Mesenchymal stem cell (in vitro differentiated cells and primary cell): Measurements from ENCODE around the gene ELAVL1.

Source experiments
- DNase-seq: peaks from one replicate; pipeline ENCODE4 v3.0.0-alpha.2; 2013
- H2AFZ ChIP-seq: one replicate; pipeline ENCODE4 v1.6.1; 2013; ENCODE audit warnings: low read depth, mild to moderate bottlenecking, control low read depth, inconsistent platforms, low read length, moderate library complexity
- H2AK5ac ChIP-seq: 2 replicates; pipeline ENCODE4 v1.6.1; 2013; ENCODE audit warnings: low read length, moderate library complexity, mild to moderate bottlenecking, inconsistent platforms; ENCODE audit not compliant: severe bottlenecking
- H2BK120ac ChIP-seq: one replicate; pipeline ENCODE4 v1.6.1; 2013; ENCODE audit warnings: low read depth, mild to moderate bottlenecking, inconsistent platforms, low read length, moderate library complexity
- H2BK12ac ChIP-seq, 2 experiments: one replicate each; pipeline ENCODE4 v1.6.1; 2013; ENCODE audit warnings: inconsistent platforms in 2 of 2, low read length in 2 of 2, mild to moderate bottlenecking in 2 of 2, moderate library complexity in 2 of 2, control low read depth in 1 of 2
- H2BK15ac ChIP-seq: one replicate; pipeline ENCODE4 v1.6.1; 2013; ENCODE audit warnings: mild to moderate bottlenecking, low read depth, inconsistent platforms; ENCODE audit not compliant: poor library complexity, severe bottlenecking
- H2BK5ac ChIP-seq: 2 replicates; pipeline ENCODE4 v1.6.1; 2013; ENCODE audit warnings: low read depth, mild to moderate bottlenecking, low read length, control low read depth, inconsistent platforms; ENCODE audit not compliant: poor library complexity, severe bottlenecking
- H3K14ac ChIP-seq, 2 experiments: one replicate each; pipeline ENCODE4 v1.6.1; 2013; ENCODE audit warnings: inconsistent platforms in 2 of 2, low read length in 2 of 2, control low read depth in 1 of 2, mild to moderate bottlenecking in 1 of 2, moderate library complexity in 1 of 2
- H3K18ac ChIP-seq, 2 experiments: one replicate each; pipeline ENCODE4 v1.6.1; 2013; ENCODE audit warnings: inconsistent platforms in 2 of 2, low read length in 2 of 2, control low read depth in 1 of 2, low read depth in 1 of 2, mild to moderate bottlenecking in 1 of 2
- H3K23ac ChIP-seq, 2 experiments: one replicate each; pipeline ENCODE4 v1.6.1; 2013; ENCODE audit warnings: inconsistent platforms in 2 of 2, low read length in 2 of 2, mild to moderate bottlenecking in 2 of 2, moderate library complexity in 2 of 2, control low read depth in 1 of 2
- H3K27ac ChIP-seq: 2 replicates; pipeline ENCODE4 v1.5.1; 2013; ENCODE audit warnings: mild to moderate bottlenecking, moderate library complexity, low read length, control low read depth, inconsistent platforms; ENCODE audit not compliant: poor library complexity, severe bottlenecking
- H3K27me3 ChIP-seq, 2 experiments: 2 replicates each; pipeline versions ENCODE4 v1.6.1 to v1.7.0; 2013; ENCODE audit warnings: low read length in 2 of 2, mild to moderate bottlenecking in 2 of 2, moderate library complexity in 2 of 2, control low read depth in 1 of 2, inconsistent platforms in 1 of 2; ENCODE audit not compliant: control insufficient read depth in 1 of 2, insufficient read depth in 1 of 2
- H3K36me3 ChIP-seq, 2 experiments: 2 replicates each; pipeline versions ENCODE4 v1.6.1 to v1.7.0; 2013; ENCODE audit warnings: low read length in 2 of 2, control low read depth in 1 of 2, inconsistent platforms in 1 of 2, low read depth in 1 of 2, mild to moderate bottlenecking in 1 of 2; ENCODE audit not compliant: insufficient read depth in 2 of 2, control insufficient read depth in 1 of 2
- H3K4ac ChIP-seq, 2 experiments: one replicate each; pipeline ENCODE4 v1.6.1; 2013; ENCODE audit warnings: inconsistent platforms in 2 of 2, low read length in 2 of 2, mild to moderate bottlenecking in 2 of 2, moderate library complexity in 2 of 2, control low read depth in 1 of 2, low read depth in 1 of 2
- H3K4me1 ChIP-seq: 2 replicates; pipeline ENCODE4 v1.6.1; 2013; ENCODE audit warnings: low read depth, low read length, control low read depth; ENCODE audit not compliant: control insufficient read depth, insufficient read depth
- H3K4me2 ChIP-seq: 2 replicates; pipeline ENCODE4 v1.6.1; 2013; ENCODE audit warnings: low read length, mild to moderate bottlenecking, inconsistent platforms; ENCODE audit not compliant: poor library complexity, severe bottlenecking
- H3K4me3 ChIP-seq, 2 experiments: 2 replicates each; pipeline versions ENCODE4 v1.5.1 to v1.7.0; 2013; ENCODE audit warnings: low read length in 2 of 2, mild to moderate bottlenecking in 2 of 2, control low read depth in 1 of 2, low read depth in 1 of 2; ENCODE audit not compliant: insufficient read depth in 1 of 2
- H3K79me1 ChIP-seq: replicated peaks from 2 replicates; pipeline ENCODE4 v1.6.1; 2013; ENCODE audit warnings: mild to moderate bottlenecking, control low read depth, low read length, inconsistent platforms; ENCODE audit not compliant: poor library complexity, severe bottlenecking
- H3K9ac ChIP-seq: 2 replicates; pipeline ENCODE4 v1.7.0; 2013; ENCODE audit warnings: mild to moderate bottlenecking, low read length, moderate library complexity
- H3K9me3 ChIP-seq: 2 replicates; pipeline ENCODE4 v1.7.0; 2013; ENCODE audit warnings: mild to moderate bottlenecking, low read length; ENCODE audit not compliant: control insufficient read depth
- H4K8ac ChIP-seq: one replicate; pipeline ENCODE4 v1.6.1; 2013; ENCODE audit warnings: inconsistent platforms, mild to moderate bottlenecking, low read length, moderate library complexity
- H4K91ac ChIP-seq: one replicate; pipeline ENCODE4 v1.6.1; 2013; ENCODE audit warnings: mild to moderate bottlenecking, low read length, inconsistent platforms
- WGBS: methylation state at CpG from one replicate; pipeline ENCODE4 v1.1.7; 2013; ENCODE audit warnings: mixed read lengths; 5-methylcytosine and 5-hydroxymethylcytosine counted together

Gene ELAVL1

DNA sequence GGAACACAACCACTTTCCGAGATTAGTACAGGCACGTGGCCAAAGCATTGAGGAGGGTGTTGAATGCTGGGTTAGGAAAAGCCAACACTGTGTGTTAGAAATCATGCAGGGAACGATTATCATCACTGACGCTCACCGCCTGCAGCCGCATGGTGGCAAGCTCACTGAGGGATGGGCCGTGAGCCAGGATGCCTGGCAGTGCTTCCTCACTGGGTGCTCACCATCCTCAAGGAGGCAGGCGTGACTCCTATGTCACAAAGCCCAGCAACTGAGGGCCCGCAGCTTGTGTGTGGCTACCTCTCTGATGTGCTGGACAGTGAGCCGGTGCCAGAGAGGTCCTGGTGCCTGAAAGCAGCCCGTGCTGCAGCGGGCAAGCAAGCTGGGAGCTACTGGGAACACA lies 31.6 kb downstream of the ELAVL1 start:
- Histone ChIP-seq H3K9ac (no peak overlapping the region), H3K4me1 (peaks cover 14% of the 10 kb centered on the region), H3K27ac (no peak overlapping the region), H2AK5ac (no peak overlapping the region), H2BK5ac (no peak overlapping the region), H3K23ac (no peak overlapping the region), H3K27me3 (no peaks in the 10 kb centered on the region), H3K36me3 (peaks cover 68 to 86% of the 10 kb centered on the region in 2 experiments), H2BK120ac (no peak overlapping the region), H3K9me3 (no peaks in the 10 kb centered on the region), H4K8ac (no peak overlapping the region), H2BK12ac (no peak overlapping the region), H3K4ac (no peak overlapping the region), H4K91ac (no peak overlapping the region), H3K18ac (no peak overlapping the region), H3K79me1 (peaks cover 68% of the 10 kb centered on the region), H3K4me2 (no peak overlapping the region), H3K4me3 (no peak overlapping the region), H2AFZ (no peak overlapping the region), H3K14ac (peak overlapping the region in 1 of 2 experiments; percentile 12), H2BK15ac (no peak overlapping the region)
- DNase-seq, result no peak
- WGBS, result 95% methylated on average over 12 of the region's 12 CpGs

DNA sequence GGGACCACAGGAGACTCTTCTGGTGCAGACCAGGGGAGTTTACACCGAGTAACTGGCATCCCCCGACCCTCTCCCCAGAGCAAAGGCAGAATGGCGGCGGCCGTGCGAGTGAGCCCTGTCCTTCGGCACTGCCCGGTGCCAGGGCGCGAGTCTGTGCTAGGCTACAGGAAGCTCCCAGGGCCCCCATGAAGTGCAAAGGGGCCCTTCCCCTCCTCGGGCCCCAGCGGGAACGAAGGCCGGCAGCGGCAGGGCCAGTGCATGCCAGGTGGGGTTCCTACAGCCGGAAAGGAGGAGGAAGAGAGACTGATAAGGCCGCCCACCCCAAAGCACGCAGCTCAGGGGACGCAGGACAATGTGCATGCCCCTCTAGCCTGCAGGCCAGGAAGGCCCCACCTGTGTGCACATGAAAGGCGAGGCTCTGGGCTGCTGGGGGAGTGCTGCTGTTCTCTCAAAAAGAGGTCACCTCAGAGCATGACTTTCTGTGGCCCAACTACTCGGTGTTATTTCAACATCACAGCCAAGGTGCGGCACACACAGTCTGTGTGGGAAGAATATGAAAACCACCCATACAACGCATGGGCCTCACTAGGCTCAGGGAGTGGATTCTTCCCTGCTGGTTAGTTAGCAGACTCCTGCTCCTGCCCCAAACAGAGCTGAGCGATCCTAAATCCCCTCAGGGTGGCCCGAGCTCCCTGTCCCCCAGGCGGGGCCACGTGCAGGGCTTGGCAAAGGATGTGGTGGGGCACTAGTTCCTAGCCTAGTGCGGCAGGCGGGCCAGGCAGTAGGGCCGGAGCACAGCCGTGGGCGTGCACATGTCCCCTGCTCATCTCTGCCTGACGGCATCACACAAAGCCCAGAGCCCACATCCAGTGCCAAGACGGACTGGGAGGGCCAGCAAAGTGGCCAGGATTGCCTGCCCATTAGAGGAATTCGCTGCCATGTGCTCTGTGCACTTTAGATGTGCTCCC lies 33.6 kb downstream of the ELAVL1 start:
- H4K8ac ChIP-seq, result no peak overlapping the region
- H3K23ac ChIP-seq, result no peak overlapping the region
- no peak overlapping the region for H4K91ac ChIP-seq
- no peak overlapping the region for H3K4me3 ChIP-seq
- peaks cover 65 to 84% of the 10 kb centered on the region in 2 experiments for H3K36me3 ChIP-seq
- H3K9me3 ChIP-seq, result no peaks in the 10 kb centered on the region
- DNase-seq, result no peak
- H3K27me3 ChIP-seq, result no peaks in the 10 kb centered on the region
- H3K27ac ChIP-seq, result no peak overlapping the region
- H2AK5ac ChIP-seq, result no peak overlapping the region
- H3K14ac ChIP-seq, result no peak overlapping the region
- H2BK120ac ChIP-seq, result no peak overlapping the region
- H3K18ac ChIP-seq, result no peak overlapping the region
- H2BK15ac ChIP-seq, result no peak overlapping the region
- H2AFZ ChIP-seq, result no peak overlapping the region
- no peak overlapping the region for H2BK5ac ChIP-seq
- no peak overlapping the region for H3K9ac ChIP-seq
- no peak overlapping the region for H3K4me2 ChIP-seq
- no peak overlapping the region for H3K4ac ChIP-seq
- peaks cover 4% of the 10 kb centered on the region for H3K4me1 ChIP-seq
- no peak overlapping the region for H2BK12ac ChIP-seq
- WGBS, result 96% methylated on average over 35 of the region's 35 CpGs
- peaks cover 70% of the 10 kb centered on the region for H3K79me1 ChIP-seq

DNA sequence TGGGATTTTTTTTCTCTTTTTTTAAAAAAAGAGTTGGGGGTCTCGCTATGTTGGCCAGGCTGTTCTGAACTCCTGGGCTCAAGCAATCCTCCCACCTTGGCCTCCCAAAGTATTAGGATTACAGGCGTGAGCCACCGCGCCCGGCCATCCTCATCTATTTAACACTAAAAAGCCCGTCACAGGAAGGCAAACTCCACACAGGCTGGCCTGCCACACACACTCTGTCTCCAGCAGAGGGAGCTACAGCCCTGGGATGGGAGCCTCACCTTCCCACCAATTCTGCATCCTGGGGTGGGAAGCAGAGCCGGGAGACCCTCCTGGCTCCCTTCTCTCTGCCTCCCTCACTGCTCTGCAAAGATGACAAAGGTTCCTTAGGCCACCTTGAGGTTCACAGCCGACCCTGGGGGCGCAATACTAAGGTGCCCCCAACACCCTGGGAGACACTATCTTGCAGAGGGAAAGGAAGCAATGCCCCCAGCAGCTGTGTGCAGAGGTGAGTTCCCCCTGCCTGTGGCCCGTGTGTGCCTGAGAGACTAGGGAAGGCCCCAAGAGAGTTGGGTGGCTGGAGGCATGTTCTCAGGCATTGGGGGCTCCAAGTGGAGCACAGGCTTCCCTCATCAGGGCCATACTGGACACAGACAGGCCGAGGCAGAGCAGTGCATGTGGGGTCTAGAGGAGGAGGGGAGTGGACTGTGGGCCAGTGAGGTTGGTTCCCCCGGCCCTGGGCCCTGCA lies 34.6 kb downstream of the ELAVL1 start:
- Histone ChIP-seq H3K27ac (no peak overlapping the region), H3K79me1 (peaks cover 72% of the 10 kb centered on the region), H3K23ac (no peak overlapping the region), H3K9ac (no peak overlapping the region), H3K4me1 (peaks cover 4% of the 10 kb centered on the region), H3K4me2 (no peak overlapping the region), H2BK5ac (no peak overlapping the region), H3K18ac (no peak overlapping the region), H3K4ac (no peak overlapping the region), H2BK12ac (no peak overlapping the region), H3K14ac (no peak overlapping the region), H4K8ac (no peak overlapping the region), H2BK15ac (no peak overlapping the region), H3K36me3 (peaks cover 69 to 84% of the 10 kb centered on the region in 2 experiments), H3K27me3 (no peaks in the 10 kb centered on the region), H3K9me3 (no peaks in the 10 kb centered on the region), H2AK5ac (no peak overlapping the region), H3K4me3 (no peak overlapping the region), H4K91ac (no peak overlapping the region), H2BK120ac (no peak overlapping the region), H2AFZ (no peak overlapping the region)
- peak; percentile 60 for DNase-seq
- 69% methylated on average over 12 of the region's 12 CpGs for WGBS

DNA sequence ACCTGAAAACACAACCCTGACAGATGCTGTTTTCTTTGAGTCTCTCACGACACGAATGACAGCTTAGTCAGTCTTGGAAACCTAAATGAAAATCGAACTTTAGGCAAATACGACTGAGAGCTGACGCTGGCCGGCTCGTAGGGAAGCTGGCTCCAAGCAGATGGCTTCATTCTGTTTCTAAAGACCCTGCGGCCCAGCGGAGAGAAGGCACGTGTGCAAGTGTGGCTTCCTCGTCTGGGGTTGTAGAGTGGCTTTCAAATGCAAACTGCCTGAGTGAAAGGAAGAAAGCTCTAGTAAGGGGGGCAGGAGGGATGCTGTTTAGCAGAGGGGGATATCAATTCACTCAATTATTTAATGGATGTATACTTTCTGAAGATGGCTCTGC lies 35.9 kb downstream of the ELAVL1 start:
- H3K4me2 ChIP-seq, result no peak overlapping the region
- no peak overlapping the region for H2BK15ac ChIP-seq
- DNase-seq, result no peak
- no peak overlapping the region for H2BK5ac ChIP-seq
- no peak overlapping the region for H2BK12ac ChIP-seq
- no peak overlapping the region for H4K91ac ChIP-seq
- no peak overlapping the region for H2BK120ac ChIP-seq
- peaks cover 78 to 83% of the 10 kb centered on the region in 2 experiments for H3K36me3 ChIP-seq
- H3K27me3 ChIP-seq, result no peaks in the 10 kb centered on the region
- no peak overlapping the region for H3K18ac ChIP-seq
- H3K9me3 ChIP-seq, result no peaks in the 10 kb centered on the region
- H3K14ac ChIP-seq, result no peak overlapping the region
- no peak overlapping the region for H3K23ac ChIP-seq
- 97% methylated on average over 11 of the region's 11 CpGs for WGBS
- H3K4me1 ChIP-seq, result no peaks in the 10 kb centered on the region
- no peak overlapping the region for H2AK5ac ChIP-seq
- H3K27ac ChIP-seq, result no peak overlapping the region
- no peak overlapping the region for H3K4ac ChIP-seq
- no peak overlapping the region for H3K9ac ChIP-seq
- no peak overlapping the region for H3K4me3 ChIP-seq
- H2AFZ ChIP-seq, result no peak overlapping the region
- peaks cover 71% of the 10 kb centered on the region for H3K79me1 ChIP-seq
- no peak overlapping the region for H4K8ac ChIP-seq
